H9 (cell line): ENCODE measurements around the gene CUEDC1. TPM values are rescaled to one million over a fixed set of nuclear protein-coding genes. Genes with fewer than 3 reads are reported as not detected.

Experiments used
- DNase-seq: peaks from one replicate; pipeline ENCODE4 v3.0.0-alpha.2; 2017
- H2AFZ ChIP-seq: one replicate; pipeline ENCODE4 v1.6.1; 2013; ENCODE audit warnings: mild to moderate bottlenecking, low read length, control low read depth, moderate library complexity
- H2AK5ac ChIP-seq: 2 replicates; pipeline ENCODE4 v1.6.1; 2013; ENCODE audit warnings: low read length, control low read depth, mixed read lengths; ENCODE audit not compliant: insufficient read length
- H2BK120ac ChIP-seq: one replicate; pipeline ENCODE4 v1.6.1; 2013; ENCODE audit warnings: low read depth, mild to moderate bottlenecking, low read length, control low read depth, inconsistent platforms; ENCODE audit not compliant: poor library complexity, severe bottlenecking
- H2BK12ac ChIP-seq: 2 replicates; pipeline ENCODE4 v1.6.1; 2013; ENCODE audit warnings: low read length, control low read depth, mixed read lengths, low read depth; ENCODE audit not compliant: insufficient read length
- H2BK15ac ChIP-seq: 2 replicates; pipeline ENCODE4 v1.6.1; 2013; ENCODE audit warnings: low read depth, low read length, control low read depth
- H2BK20ac ChIP-seq: one replicate; pipeline ENCODE4 v1.6.1; 2013; ENCODE audit warnings: low read depth, mild to moderate bottlenecking, low read length, control low read depth, inconsistent platforms; ENCODE audit not compliant: poor library complexity, severe bottlenecking
- H2BK5ac ChIP-seq: 2 replicates; pipeline ENCODE4 v1.6.1; 2013; ENCODE audit warnings: low read length, control low read depth, mixed read lengths; ENCODE audit not compliant: insufficient read length
- H3K14ac ChIP-seq: 2 replicates; pipeline ENCODE4 v1.6.1; 2013; ENCODE audit warnings: low read length, control low read depth; ENCODE audit not compliant: insufficient read depth
- H3K18ac ChIP-seq: 2 replicates; pipeline ENCODE4 v1.6.1; 2013; ENCODE audit warnings: low read depth, mild to moderate bottlenecking, mixed read lengths, low read length, control low read depth; ENCODE audit not compliant: insufficient read length
- H3K23ac ChIP-seq: 2 replicates; pipeline ENCODE4 v1.6.1; 2013; ENCODE audit warnings: low read length, control low read depth, mixed read lengths, low read depth; ENCODE audit not compliant: insufficient read length
- H3K23me2 ChIP-seq: 2 replicates; pipeline ENCODE4 v1.6.1; 2013; ENCODE audit warnings: low read depth, mild to moderate bottlenecking, mixed read lengths, low read length, control low read depth; ENCODE audit not compliant: insufficient read length, poor library complexity, severe bottlenecking
- H3K27ac ChIP-seq: 2 replicates; pipeline ENCODE4 v1.5.1; 2013; ENCODE audit warnings: low read length, control low read depth, mixed read lengths, low read depth; ENCODE audit not compliant: insufficient read length
- H3K27me3 ChIP-seq: 2 replicates; pipeline ENCODE4 v1.6.1; 2013; ENCODE audit warnings: low read length, control low read depth, inconsistent platforms; ENCODE audit not compliant: insufficient read depth
- H3K4ac ChIP-seq: 2 replicates; pipeline ENCODE4 v1.6.1; 2013; ENCODE audit warnings: low read depth, mild to moderate bottlenecking, control low read depth, inconsistent platforms, low read length, moderate library complexity
- H3K4me1 ChIP-seq: 2 replicates; pipeline ENCODE4 v1.6.1; 2013; ENCODE audit warnings: low read length, control low read depth, inconsistent platforms; ENCODE audit not compliant: insufficient read depth
- H3K4me2 ChIP-seq: 2 replicates; pipeline ENCODE4 v1.6.1; 2013; ENCODE audit warnings: low read length, control low read depth, mixed read lengths; ENCODE audit not compliant: insufficient read length, insufficient read depth
- H3K56ac ChIP-seq: 2 replicates; pipeline ENCODE4 v1.6.1; 2013; ENCODE audit warnings: low read depth, mild to moderate bottlenecking, mixed read lengths, low read length, control low read depth; ENCODE audit not compliant: insufficient read length
- H3K79me1 ChIP-seq: 2 replicates; pipeline ENCODE4 v1.6.1; 2013; ENCODE audit warnings: low read depth, mild to moderate bottlenecking, moderate library complexity, low read length, control low read depth, inconsistent platforms; ENCODE audit not compliant: insufficient read depth, poor library complexity, severe bottlenecking
- H3K79me2 ChIP-seq: 2 replicates; pipeline ENCODE4 v1.6.1; 2013; ENCODE audit warnings: low read length, control low read depth, inconsistent platforms; ENCODE audit not compliant: insufficient read depth
- H3K9ac ChIP-seq: 2 replicates; pipeline ENCODE4 v1.6.1; 2013; ENCODE audit warnings: low read length, control low read depth, mixed read lengths; ENCODE audit not compliant: insufficient read length; ENCODE audit errors: extremely low read depth
- H3K9me3 ChIP-seq: one replicate; pipeline ENCODE4 v1.6.1; 2013; ENCODE audit warnings: low read depth, low read length, inconsistent platforms; ENCODE audit not compliant: control insufficient read depth
- H3T11ph ChIP-seq: one replicate; pipeline ENCODE4 v1.6.1; 2013; ENCODE audit warnings: mild to moderate bottlenecking, low read length, control low read depth, inconsistent platforms
- H4K20me1 ChIP-seq: one replicate; pipeline ENCODE4 v1.6.1; 2013; ENCODE audit not compliant: control insufficient read depth, insufficient read length, insufficient read depth
- H4K5ac ChIP-seq: 2 replicates; pipeline ENCODE4 v1.6.1; 2013; ENCODE audit warnings: low read depth, mild to moderate bottlenecking, mixed read lengths, low read length, control low read depth; ENCODE audit not compliant: insufficient read length
- H4K8ac ChIP-seq: replicated peaks from 2 replicates; pipeline ENCODE4 v1.6.1; 2013; ENCODE audit warnings: low read length, control low read depth, mixed read lengths, low read depth; ENCODE audit not compliant: insufficient read length
- H4K91ac ChIP-seq: 2 replicates; pipeline ENCODE4 v1.6.1; 2013; ENCODE audit warnings: low read depth, mild to moderate bottlenecking, moderate library complexity, mixed read lengths, low read length, control low read depth; ENCODE audit not compliant: insufficient read length
- H3K27ac Mint-ChIP-seq, 3 experiments: 2 replicates in 2 of 3; 3 replicates in 1 of 3; pipeline ENCODE4 v1.8.0; 2020 to 2021; ENCODE audit warnings: mixed read lengths in 3 of 3, mild to moderate bottlenecking in 1 of 3, moderate library complexity in 1 of 3
- H3K27me3 Mint-ChIP-seq: 2 replicates; pipeline ENCODE4 v1.8.0; 2021; ENCODE audit warnings: low read depth, mild to moderate bottlenecking, moderate library complexity, mixed read lengths
- H3K36me3 Mint-ChIP-seq, 3 experiments: 2 replicates in 2 of 3; 3 replicates in 1 of 3; pipeline ENCODE4 v1.8.0; 2020 to 2021; ENCODE audit warnings: low read depth in 3 of 3, mixed read lengths in 3 of 3; ENCODE audit not compliant: insufficient read depth in 1 of 3
- H3K4me1 Mint-ChIP-seq, 2 experiments: 2 replicates each; pipeline ENCODE4 v1.8.0; 2020; ENCODE audit warnings: mixed read lengths in 2 of 2
- H3K4me3 Mint-ChIP-seq, 2 experiments: 2 replicates in 1 of 2; 3 replicates in 1 of 2; pipeline ENCODE4 v1.8.0; 2020 to 2021; ENCODE audit warnings: mild to moderate bottlenecking in 2 of 2, mixed read lengths in 2 of 2, moderate library complexity in 1 of 2
- H3K9me3 Mint-ChIP-seq, 2 experiments: 2 replicates in 1 of 2; 3 replicates in 1 of 2; pipeline ENCODE4 v1.8.0; 2020; ENCODE audit warnings: mild to moderate bottlenecking in 2 of 2, mixed read lengths in 2 of 2, moderate library complexity in 1 of 2
- WGBS: extraction: QIAGEN DNeasy Blood & Tissue Kit; methylation state at CpG from one replicate; pipeline ENCODE4 v1.1.7; 2013; ENCODE audit warnings: missing lambda C conversion rate, low lambda C conversion rate, mixed read lengths; ENCODE audit not compliant: insufficient read length; ENCODE audit errors: extremely low coverage; 5-methylcytosine and 5-hydroxymethylcytosine counted together
- total RNA-seq: library from RNA; stranded (reverse); gene quantifications from 2 replicates; pipeline ENCODE4 v1.2.1, GENCODE V29; 2021
- TF ChIP-seq, protein P1 (sequence below): fragments of 200-600 bp; sonication (generic); conservative IDR thresholded peaks from 3 replicates; pipeline ENCODE4 v1.8.0; 2021; ENCODE audit warnings: antibody characterized with exemption, mild to moderate bottlenecking

CUEDC1 gene
- total RNA-seq, 1 experiment from 2014 or later, result 7.3 TPM

DNA sequence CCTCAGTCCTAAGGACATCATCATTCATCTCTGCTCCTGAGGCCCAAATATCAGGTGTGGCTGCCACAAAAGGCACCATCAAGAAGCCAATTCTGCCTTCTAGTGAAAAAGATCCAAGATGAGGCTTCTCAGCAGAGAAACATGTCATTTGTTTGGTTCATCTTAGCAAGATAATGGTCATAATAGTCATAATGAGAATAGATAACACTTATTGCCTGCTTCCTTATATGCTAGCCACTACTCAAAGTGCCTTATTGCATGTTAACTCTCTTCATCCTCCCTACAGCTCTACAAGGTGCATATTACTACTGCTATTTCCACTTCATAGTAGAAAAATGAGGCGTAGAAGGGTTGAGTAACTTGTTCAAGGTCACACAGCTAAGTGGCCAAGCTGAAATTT is 60.4 kb downstream of the CUEDC1 start:
- H4K8ac ChIP-seq, result no peak overlapping the region
- no CpG with 5 or more reads among the region's 1 CpG for WGBS
- no peak overlapping the region for H3T11ph ChIP-seq
- H2BK20ac ChIP-seq, result no peak overlapping the region
- Mint-ChIP-seq H3K4me1 (peaks cover 34 to 47% of the 10 kb centered on the region in 2 experiments), H3K4me3 (no peak overlapping the region), H3K36me3 (no peaks in the 10 kb centered on the region), H3K27ac (no peak overlapping the region), H3K27me3 (no peaks in the 10 kb centered on the region), H3K9me3 (no peaks in the 10 kb centered on the region)
- no peak overlapping the region for H3K23ac ChIP-seq
- H3K79me1 ChIP-seq, result no peaks in the 10 kb centered on the region
- no peak overlapping the region for H2BK12ac ChIP-seq
- no peak overlapping the region for H2AFZ ChIP-seq
- H2BK15ac ChIP-seq, result no peak overlapping the region
- no peak overlapping the region for H4K5ac ChIP-seq
- no peak overlapping the region for H2BK5ac ChIP-seq
- no peak overlapping the region for H3K27ac ChIP-seq
- H3K9ac ChIP-seq, result no peak overlapping the region
- no peak overlapping the region for H3K4ac ChIP-seq
- H2AK5ac ChIP-seq, result no peak overlapping the region
- no peaks in the 10 kb centered on the region for H3K9me3 ChIP-seq
- H3K23me2 ChIP-seq, result no peaks in the 10 kb centered on the region
- H3K79me2 ChIP-seq, result no peaks in the 10 kb centered on the region
- H3K56ac ChIP-seq, result no peak overlapping the region
- H4K20me1 ChIP-seq, result no peaks in the 10 kb centered on the region
- H3K27me3 ChIP-seq, result no peaks in the 10 kb centered on the region
- no peak overlapping the region for H3K14ac ChIP-seq
- no peak overlapping the region for H3K18ac ChIP-seq
- H2BK120ac ChIP-seq, result no peak overlapping the region
- DNase-seq, result no peak
- no peak overlapping the region for H3K4me2 ChIP-seq
- H4K91ac ChIP-seq, result no peak overlapping the region
- TF ChIP-seq, protein P1, sequence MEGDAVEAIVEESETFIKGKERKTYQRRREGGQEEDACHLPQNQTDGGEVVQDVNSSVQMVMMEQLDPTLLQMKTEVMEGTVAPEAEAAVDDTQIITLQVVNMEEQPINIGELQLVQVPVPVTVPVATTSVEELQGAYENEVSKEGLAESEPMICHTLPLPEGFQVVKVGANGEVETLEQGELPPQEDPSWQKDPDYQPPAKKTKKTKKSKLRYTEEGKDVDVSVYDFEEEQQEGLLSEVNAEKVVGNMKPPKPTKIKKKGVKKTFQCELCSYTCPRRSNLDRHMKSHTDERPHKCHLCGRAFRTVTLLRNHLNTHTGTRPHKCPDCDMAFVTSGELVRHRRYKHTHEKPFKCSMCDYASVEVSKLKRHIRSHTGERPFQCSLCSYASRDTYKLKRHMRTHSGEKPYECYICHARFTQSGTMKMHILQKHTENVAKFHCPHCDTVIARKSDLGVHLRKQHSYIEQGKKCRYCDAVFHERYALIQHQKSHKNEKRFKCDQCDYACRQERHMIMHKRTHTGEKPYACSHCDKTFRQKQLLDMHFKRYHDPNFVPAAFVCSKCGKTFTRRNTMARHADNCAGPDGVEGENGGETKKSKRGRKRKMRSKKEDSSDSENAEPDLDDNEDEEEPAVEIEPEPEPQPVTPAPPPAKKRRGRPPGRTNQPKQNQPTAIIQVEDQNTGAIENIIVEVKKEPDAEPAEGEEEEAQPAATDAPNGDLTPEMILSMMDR, result no peak
- H3K4me1 ChIP-seq, result peaks cover 4% of the 10 kb centered on the region; the same call in 1 of the 2 replicates
